Peyer's patch (tissue), 4 donors: ENCODE measurements around the gene PCNX2.

ENCODE experiments used
- CTCF ChIP-seq, 6 experiments: fragments of 450-650 bp in 4 of 6; fragments of 200-600 bp in 2 of 6; sonication (generic) in 1 of 6; IDR thresholded peaks; one replicate each; pipeline ENCODE4 v1.5.1; 2017 to 2019; ENCODE audit warnings: antibody characterized with exemption in 6 of 6, mild to moderate bottlenecking in 3 of 6, moderate library complexity in 1 of 6
- POLR2A ChIP-seq, 2 donors: fragments of 450-650 bp; IDR thresholded peaks; one replicate each; pipeline ENCODE4 v1.5.1; 2017; ENCODE audit warnings: antibody characterized with exemption in 2 of 2, mild to moderate bottlenecking in 2 of 2, moderate library complexity in 2 of 2

GRCh38 chr1:233255145-233255544 is 40.4 kb downstream of the PCNX2 start:
- TF ChIP-seq CTCF (IDR thresholded peaks at IDR 0.05) = no peak
- TF ChIP-seq POLR2A (IDR thresholded peaks at IDR 0.05) = no peak
